K562 (cell line): ENCODE data around the gene RPP21. TPM values are rescaled to one million over a fixed set of nuclear protein-coding genes. Genes with fewer than 3 reads are reported as not detected.

Source experiments
- BRD4 ChIP-seq: fragments of 200-600 bp; sonication (generic); IDR thresholded peaks from 2 replicates; pipeline ENCODE4 v1.6.1; 2017; ENCODE audit warnings: inconsistent platforms
- BRF2 ChIP-seq: IDR thresholded peaks from 3 replicates; pipeline ENCODE4 v1.6.1; 2011; ENCODE audit warnings: borderline replicate concordance, mild to moderate bottlenecking; ENCODE audit not compliant: insufficient read length, insufficient read depth
- ELF2 ChIP-seq: fragments of 250-450 bp; sonication (Bioruptor Pico); IDR thresholded peaks from 2 replicates; pipeline ENCODE4 v1.5.0; 2021; ENCODE audit warnings: mild to moderate bottlenecking
- FOXJ3 ChIP-seq: sonication (generic); formaldehyde crosslinking; IDR thresholded peaks from 2 replicates; pipeline ENCODE4 v1.4.0; 2020; ENCODE audit warnings: mild to moderate bottlenecking, missing genetic modification reagents
- FUS ChIP-seq: fragments of 200-400 bp; formaldehyde crosslinking; optimal IDR thresholded peaks from 2 replicates; pipeline ENCODE3; 2017; ENCODE audit warnings: low read depth, low read length
- GTF2F1 ChIP-seq: IDR thresholded peaks from 2 replicates; pipeline ENCODE4 v1.6.1; 2011; ENCODE audit warnings: low read depth, low read length, improper control_type of control experiment
- HMGN3 ChIP-seq: IDR thresholded peaks from 2 replicates; pipeline ENCODE4 v1.6.1; 2011; ENCODE audit warnings: borderline replicate concordance, low read depth, mild to moderate bottlenecking, mixed read lengths, low read length; ENCODE audit not compliant: insufficient read length; ENCODE audit errors: extremely low read depth
- JUN ChIP-seq, 2 experiments: sonication (generic) in 1 of 2; formaldehyde crosslinking in 1 of 2; IDR thresholded peaks; 2 replicates each; pipeline versions ENCODE4 v1.6.1 to v1.8.0; 2012 to 2022; ENCODE audit warnings: borderline replicate concordance in 2 of 2, mild to moderate bottlenecking in 2 of 2, improper control_type of control experiment in 1 of 2, low read depth in 1 of 2, low read length in 1 of 2, missing genetic modification reagents in 1 of 2
- MAX ChIP-seq: sonication (generic); formaldehyde crosslinking; IDR thresholded peaks from 2 replicates; pipeline ENCODE4 v1.9.0; 2022; ENCODE audit warnings: mild to moderate bottlenecking, missing genetic modification reagents
- MXI1 ChIP-seq: IDR thresholded peaks from 2 replicates; pipeline ENCODE4 v1.6.1; 2011; ENCODE audit warnings: low read depth, mild to moderate bottlenecking, improper control_type of control experiment, low read length
- NCOR1 ChIP-seq: fragments of 450-650 bp; IDR thresholded peaks from 2 replicates; pipeline ENCODE4 v1.6.1; 2016; ENCODE audit warnings: mild to moderate bottlenecking, moderate library complexity
- NR1H2 ChIP-seq: sonication (generic); formaldehyde crosslinking; IDR thresholded peaks from 2 replicates; pipeline ENCODE4 v1.4.0; 2020; ENCODE audit warnings: mild to moderate bottlenecking, missing genetic modification reagents
- PML ChIP-seq: IDR thresholded peaks from 2 replicates; pipeline ENCODE4 v1.6.1; 2012; ENCODE audit warnings: low read length, inconsistent platforms
- UBTF ChIP-seq, 2 experiments: IDR thresholded peaks; 2 replicates each; pipeline ENCODE4 v1.6.1; 2012; ENCODE audit warnings: improper control_type of control experiment in 2 of 2, low read depth in 2 of 2, low read length in 2 of 2, borderline replicate concordance in 1 of 2
- ZBTB11 ChIP-seq, 3 experiments: fragments of 200-800 bp in 1 of 3; fragments of 250-450 bp in 1 of 3; fragments of 450-650 bp in 1 of 3; sonication (Bioruptor Pico) in 1 of 3; sonication (Bioruptor generic) in 1 of 3; formaldehyde crosslinking in 1 of 3; IDR thresholded peaks; 2 replicates each; pipeline versions ENCODE4 v1.6.1 to v1.8.0; 2016 to 2022; ENCODE audit warnings: mild to moderate bottlenecking in 2 of 3, missing genetic modification characterization in 2 of 3, missing compliant biosample characterization in 1 of 3, moderate library complexity in 1 of 3
- ZNF175 ChIP-seq: fragments of 200-800 bp; sonication (Bioruptor generic); IDR thresholded peaks from 2 replicates; pipeline ENCODE4 v1.6.1; 2016; ENCODE audit warnings: low read depth, mild to moderate bottlenecking, missing genetic modification characterization, missing compliant biosample characterization
- ZNF584 ChIP-seq: fragments of 200-800 bp; sonication (Bioruptor generic); IDR thresholded peaks from 2 replicates; pipeline ENCODE4 v1.6.1; 2016; ENCODE audit warnings: low read depth, mild to moderate bottlenecking, missing genetic modification characterization, missing compliant biosample characterization
- ZNF764 ChIP-seq: fragments of 250-450 bp; sonication (Bioruptor Pico); IDR thresholded peaks from 2 replicates; pipeline ENCODE4 v1.4.0; 2020; ENCODE audit warnings: low read depth, mild to moderate bottlenecking, moderate library complexity
- polyA plus RNA-seq, 8 experiments: library from polyadenylated mRNA; depleted of rRNA in 4 of 8; stranded (reverse) in 5 of 8; unstranded in 3 of 8; fragments of >200 nt; fragmentation: Nextera tagmentation in 2 of 8; fragmentation: Illumina TruSeq in 1 of 8; extraction: Ambion mirVana in 2 of 8; extraction: Trizol in 1 of 8; gene quantifications; 2 replicates each; pipeline versions ENCODE4 v1.2.1 to v1.2.3, GENCODE V29; 2011 to 2014; ENCODE audit warnings: inconsistent platforms in 1 of 8, missing spikeins in 1 of 8
- total RNA-seq, 7 experiments: library from RNA; depleted of rRNA in 6 of 7; stranded (reverse); fragments of >200 nt in 6 of 7; fragmentation: Illumina TruSeq in 2 of 7; extraction: Trizol in 2 of 7; gene quantifications; 2 replicates each; pipeline versions ENCODE4 v1.2.1 to v1.2.3, GENCODE V29; 2011 to 2021; ENCODE audit warnings: low replicate concordance in 1 of 7

Gene RPP21
- total and polyA plus RNA-seq, 9 of the 15 experiments (the other 6 are each of a cell fraction or from before 2014, with no cell fraction given): 62.1 to 362 (median 166) TPM

GRCh38 chr6:30326526-30327231 is 18.3 kb upstream of the RPP21 start, which contains the start of gene TRIM39 (continued):
- TF ChIP-seq ZNF584 (CRISPR knock-in tag): no peak
- peak; percentile 88; the same call in 1 of the 2 replicates for TF ChIP-seq ELF2
- TF ChIP-seq ZNF175: no peak
- TF ChIP-seq UBTF (IDR thresholded peaks at IDR 0.05; ENCODE audit: borderline replicate concordance in 1 of 2, low read depth in 2 of 2, low read length in 2 of 2): peak in 1 of 2 experiments; percentile 59; a peak in 2 of 4 replicates
- TF ChIP-seq MAX (CRISPR knock-in tag): peak; percentile 17; the same call in 1 of the 2 replicates
- peak in 2 of 3 experiments; percentile 45 to 95; a peak in 4 of 6 replicates for TF ChIP-seq ZBTB11 (CRISPR knock-in tag; IDR thresholded peaks at IDR 0.05)
- peak; percentile 14; the same call in 1 of the 2 replicates for TF ChIP-seq JUN (IDR thresholded peaks at IDR 0.05; ENCODE audit: borderline replicate concordance, low read depth, low read length)
- peak; percentile 23; the same call in 1 of the 2 replicates for TF ChIP-seq JUN (CRISPR knock-in tag; IDR thresholded peaks at IDR 0.05; ENCODE audit: borderline replicate concordance)
- TF ChIP-seq NR1H2 (CRISPR knock-in tag): peak; percentile 93; the same call in 1 of the 2 replicates
- TF ChIP-seq FOXJ3 (CRISPR knock-in tag): no peak
- peak; percentile 18; the same call in 1 of the 2 replicates for TF ChIP-seq NCOR1
- no peak; the same call in 1 of the 2 replicates for TF ChIP-seq MXI1
- no peak for TF ChIP-seq BRF2
- peak; percentile 49; the same call in 1 of the 2 replicates for TF ChIP-seq GTF2F1
- TF ChIP-seq ZNF764 (CRISPR knock-in tag): 0 out of 2 replicates have a peak, but pooled peaks have one; percentile 61
- peak; percentile 88 for TF ChIP-seq HMGN3
- peak; percentile 21; the same call in 1 of the 2 replicates for TF ChIP-seq PML
- TF ChIP-seq FUS: no peak
- TF ChIP-seq BRD4: peak; percentile 58; the same call in 1 of the 2 replicates
